ENCODE results near the gene ABCA13.

Gene ABCA13

GRCh38 chr7:48428091-48428684, 256.9 kb downstream of the ABCA13 start:
- H3K79me2 ChIP-seq, result no peaks in the 10 kb centered on the region
- no peak overlapping the region for H3K9ac ChIP-seq
- H3K4me1 ChIP-seq, result no peaks in the 10 kb centered on the region
- no peak overlapping the region for H3K4me3 ChIP-seq (ENCODE audit: low read depth, low read length)
- no peak overlapping the region for H2AFZ ChIP-seq
- no peak for TF ChIP-seq CTCF (IDR thresholded peaks at IDR 0.05)
- H3K27me3 ChIP-seq (ENCODE audit: control insufficient read depth, insufficient read depth, low read length), result no peaks in the 10 kb centered on the region
- H3K9me3 ChIP-seq (ENCODE audit: control insufficient read depth, low read length), result no peaks in the 10 kb centered on the region
- H3K36me3 ChIP-seq (ENCODE audit: control insufficient read depth, insufficient read depth, low read length), result no peaks in the 10 kb centered on the region
- H3K4me2 ChIP-seq (ENCODE audit: low read length), result no peak overlapping the region
- no peak overlapping the region for H3K27ac ChIP-seq

- no peak overlapping the region for H3K4me2 ChIP-seq (ENCODE audit: low read length)
- H3K9me3 ChIP-seq (ENCODE audit: control insufficient read depth, low read length), result no peaks in the 10 kb centered on the region
- no peak for TF ChIP-seq CTCF (IDR thresholded peaks at IDR 0.05)
- no peak overlapping the region for H2AFZ ChIP-seq
- no peak overlapping the region for H3K27ac ChIP-seq
- H3K79me2 ChIP-seq, result no peaks in the 10 kb centered on the region
- H3K27me3 ChIP-seq (ENCODE audit: control insufficient read depth, insufficient read depth, low read length), result no peaks in the 10 kb centered on the region
- no peak overlapping the region for H3K9ac ChIP-seq
- H3K4me3 ChIP-seq (ENCODE audit: low read depth, low read length), result no peak overlapping the region
- no peaks in the 10 kb centered on the region for H3K36me3 ChIP-seq (ENCODE audit: control insufficient read depth, insufficient read depth, low read length)
- H3K4me1 ChIP-seq, result no peaks in the 10 kb centered on the region
Observed at GRCh38 chr7:48429117-48429516, 257.9 kb downstream of the ABCA13 start.

GRCh38 chr7:48438206-48438605, 266.9 kb downstream of the ABCA13 start:
- H3K27me3 ChIP-seq (ENCODE audit: control insufficient read depth, insufficient read depth, low read length), result no peaks in the 10 kb centered on the region

GRCh38 chr7:48441848-48442492, 270.7 kb downstream of the ABCA13 start:
- H2AFZ ChIP-seq, result no peak overlapping the region
- no peak for TF ChIP-seq CTCF (IDR thresholded peaks at IDR 0.05)
- H3K9ac ChIP-seq, result no peak overlapping the region
- no peaks in the 10 kb centered on the region for H3K9me3 ChIP-seq (ENCODE audit: control insufficient read depth, low read length)
- H3K4me2 ChIP-seq (ENCODE audit: low read length), result no peak overlapping the region
- H3K4me1 ChIP-seq, result no peaks in the 10 kb centered on the region
- no peak overlapping the region for H3K4me3 ChIP-seq (ENCODE audit: low read depth, low read length)
- H3K27me3 ChIP-seq (ENCODE audit: control insufficient read depth, insufficient read depth, low read length), result no peaks in the 10 kb centered on the region
- no peaks in the 10 kb centered on the region for H3K36me3 ChIP-seq (ENCODE audit: control insufficient read depth, insufficient read depth, low read length)
- H3K79me2 ChIP-seq, result no peaks in the 10 kb centered on the region
- H3K27ac ChIP-seq, result no peak overlapping the region

More at GRCh38 chr7:48438206-48438605, 266.9 kb downstream of the ABCA13 start:
- Histone ChIP-seq H3K27ac (no peak overlapping the region), H3K36me3 (ENCODE audit: control insufficient read depth, insufficient read depth, low read length) (no peaks in the 10 kb centered on the region), H3K79me2 (no peaks in the 10 kb centered on the region), H3K9me3 (ENCODE audit: control insufficient read depth, low read length) (no peaks in the 10 kb centered on the region), H3K9ac (no peak overlapping the region), H3K4me3 (ENCODE audit: low read depth, low read length) (no peak overlapping the region), H3K4me2 (ENCODE audit: low read length) (no peak overlapping the region), H3K4me1 (no peaks in the 10 kb centered on the region), H2AFZ (no peak overlapping the region)
- no peak for TF ChIP-seq CTCF (IDR thresholded peaks at IDR 0.05)

GRCh38 chr7:48443051-48443450, 271.8 kb downstream of the ABCA13 start:
- Histone ChIP-seq H3K4me1 (no peaks in the 10 kb centered on the region), H3K4me3 (ENCODE audit: low read depth, low read length) (no peak overlapping the region), H3K4me2 (ENCODE audit: low read length) (no peak overlapping the region), H3K9me3 (ENCODE audit: control insufficient read depth, low read length) (no peaks in the 10 kb centered on the region), H2AFZ (no peak overlapping the region), H3K27me3 (ENCODE audit: control insufficient read depth, insufficient read depth, low read length) (no peaks in the 10 kb centered on the region), H3K79me2 (no peaks in the 10 kb centered on the region), H3K36me3 (ENCODE audit: control insufficient read depth, insufficient read depth, low read length) (no peaks in the 10 kb centered on the region), H3K9ac (no peak overlapping the region), H3K27ac (no peak overlapping the region)
- TF ChIP-seq CTCF (IDR thresholded peaks at IDR 0.05), result no peak

Data from parathyroid adenoma (tissue), 2 donors.